Neuronal stem cell (in vitro differentiated cells): ENCODE data around the gene SOX8.
"Not testable (repeated sequence)": the region's sequence is repeated elsewhere in the genome, so short reads cannot be mapped to it uniquely, and the experiment has no call there.

Source experiments
- DNase-seq: peaks from one replicate; pipeline ENCODE4 v3.0.0-alpha.2; 2013; ENCODE audit warnings: low spot score
- H2AFZ ChIP-seq: one replicate; pipeline ENCODE4 v1.6.1; 2013; ENCODE audit warnings: mild to moderate bottlenecking, low read length, inconsistent platforms
- H2AK5ac ChIP-seq: 2 replicates; pipeline ENCODE4 v1.6.1; 2013; ENCODE audit warnings: low read depth, mild to moderate bottlenecking, inconsistent platforms, low read length, moderate library complexity, mixed read lengths
- H2BK120ac ChIP-seq: 2 replicates; pipeline ENCODE4 v1.6.1; 2013; ENCODE audit warnings: low read depth, mild to moderate bottlenecking, inconsistent platforms, low read length, moderate library complexity, mixed read lengths
- H2BK12ac ChIP-seq: one replicate; pipeline ENCODE4 v1.6.1; 2013; ENCODE audit warnings: low read length, inconsistent platforms
- H2BK15ac ChIP-seq: 2 replicates; pipeline ENCODE4 v1.6.1; 2013; ENCODE audit warnings: mild to moderate bottlenecking, low read length, inconsistent platforms, mixed read lengths
- H2BK5ac ChIP-seq: one replicate; pipeline ENCODE4 v1.6.1; 2013; ENCODE audit warnings: inconsistent platforms, mild to moderate bottlenecking, low read length, moderate library complexity
- H3K14ac ChIP-seq: one replicate; pipeline ENCODE4 v1.6.1; 2013; ENCODE audit warnings: low read length, inconsistent platforms
- H3K18ac ChIP-seq: 2 replicates; pipeline ENCODE4 v1.6.1; 2013; ENCODE audit warnings: low read length, inconsistent platforms
- H3K23ac ChIP-seq: 2 replicates; pipeline ENCODE4 v1.6.1; 2013; ENCODE audit warnings: low read depth, mild to moderate bottlenecking, mixed read lengths, low read length, inconsistent platforms; ENCODE audit not compliant: poor library complexity
- H3K27ac ChIP-seq: replicated peaks from 3 replicates; pipeline ENCODE4 v1.5.1; 2013; ENCODE audit warnings: low read length, inconsistent platforms
- H3K27me3 ChIP-seq, 3 experiments: 2 replicates each; pipeline ENCODE4 v1.6.1; 2013; ENCODE audit warnings: low read length in 3 of 3, mild to moderate bottlenecking in 2 of 3, inconsistent platforms in 1 of 3, low read depth in 1 of 3, mixed read lengths in 1 of 3, moderate library complexity in 1 of 3; ENCODE audit not compliant: control insufficient read depth in 3 of 3, insufficient read depth in 3 of 3
- H3K36me3 ChIP-seq, 2 donors: replicated peaks in 1 of 2; 2 replicates each; pipeline ENCODE4 v1.6.1; 2013; ENCODE audit warnings: low read length in 2 of 2; ENCODE audit not compliant: control insufficient read depth in 2 of 2, insufficient read depth in 2 of 2
- H3K4ac ChIP-seq: 2 replicates; pipeline ENCODE4 v1.6.1; 2013; ENCODE audit warnings: inconsistent platforms, mild to moderate bottlenecking, low read length, moderate library complexity
- H3K4me1 ChIP-seq, 2 donors: 1 replicate in 1 of 2; 2 replicates in 1 of 2; pipeline ENCODE4 v1.6.1; 2013; ENCODE audit warnings: low read length in 2 of 2, low read depth in 1 of 2; ENCODE audit not compliant: control insufficient read depth in 2 of 2, insufficient read depth in 1 of 2
- H3K4me2 ChIP-seq: one replicate; pipeline ENCODE4 v1.6.1; 2013; ENCODE audit warnings: mild to moderate bottlenecking, low read length, inconsistent platforms; ENCODE audit not compliant: insufficient read depth, poor library complexity, severe bottlenecking
- H3K4me3 ChIP-seq, 2 donors: 2 replicates each; pipeline ENCODE4 v1.5.1; 2013; ENCODE audit warnings: low read length in 2 of 2, mild to moderate bottlenecking in 2 of 2, inconsistent platforms in 1 of 2, moderate library complexity in 1 of 2
- H3K79me1 ChIP-seq: one replicate; pipeline ENCODE4 v1.6.1; 2013; ENCODE audit warnings: low read depth, mild to moderate bottlenecking, inconsistent platforms, low read length, moderate library complexity
- H3K9ac ChIP-seq: one replicate; pipeline ENCODE4 v1.6.1; 2013; ENCODE audit warnings: mild to moderate bottlenecking, low read depth, low read length, inconsistent platforms; ENCODE audit not compliant: poor library complexity
- H3K9me3 ChIP-seq, 2 donors: replicated peaks in 1 of 2; 2 replicates each; pipeline versions ENCODE3 to v1.6.1; 2013; ENCODE audit warnings: low read length in 2 of 2, mild to moderate bottlenecking in 2 of 2, inconsistent platforms in 1 of 2, low read depth in 1 of 2, mixed read lengths in 1 of 2, moderate library complexity in 1 of 2; ENCODE audit not compliant: control insufficient read depth in 2 of 2, insufficient read depth in 1 of 2
- H4K8ac ChIP-seq: one replicate; pipeline ENCODE4 v1.6.1; 2013; ENCODE audit warnings: low read depth, mild to moderate bottlenecking, inconsistent platforms, low read length, moderate library complexity
- H4K91ac ChIP-seq: one replicate; pipeline ENCODE4 v1.6.1; 2013; ENCODE audit warnings: low read length, low read depth, mild to moderate bottlenecking, inconsistent platforms; ENCODE audit not compliant: poor library complexity
- WGBS, 2 donors: extraction: QIAGEN DNeasy Blood & Tissue Kit; methylation state at CpG; one replicate each; pipeline ENCODE4 v1.1.7; 2013; ENCODE audit warnings: missing lambda C conversion rate in 2 of 2, mixed read lengths in 1 of 2; ENCODE audit not compliant: insufficient read length in 2 of 2, insufficient replicate concordance in 1 of 2; ENCODE audit errors: extremely low coverage in 2 of 2; 5-methylcytosine and 5-hydroxymethylcytosine counted together

SOX8 gene

DNA sequence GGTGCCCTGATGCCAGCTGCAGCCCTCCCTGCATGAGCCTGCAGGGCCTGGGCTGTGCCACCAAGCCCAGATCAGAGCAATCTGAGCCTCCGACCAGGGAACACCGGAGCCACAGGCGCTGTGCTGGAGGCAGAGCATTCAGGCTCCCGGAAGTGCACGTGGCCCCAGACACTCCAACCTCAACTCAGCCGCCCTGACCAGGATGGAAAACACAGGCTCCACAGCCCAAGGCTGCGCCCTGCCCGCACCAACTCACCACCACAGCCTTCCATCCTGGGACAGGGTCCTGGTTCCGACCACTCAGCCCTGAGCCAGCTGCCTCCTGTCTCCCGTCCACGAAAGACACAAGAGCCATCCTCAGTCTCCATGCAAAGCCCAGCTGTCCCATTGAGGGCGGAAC, 29.2 kb upstream of the SOX8 start:
- Histone ChIP-seq H2BK12ac (no peak overlapping the region), H3K27me3 (no peaks in the 10 kb centered on the region), H3K4ac (no peak overlapping the region), H3K9me3 (peaks cover 0 to 2% of the 10 kb centered on the region in 2 donors), H3K27ac (no peak overlapping the region), H3K23ac (no peak overlapping the region), H3K4me3 (no peak overlapping the region), H3K4me2 (no peak overlapping the region), H2BK120ac (no peak overlapping the region), H3K14ac (peak overlapping the region; percentile 4), H3K9ac (no peak overlapping the region), H2AFZ (no peak overlapping the region), H3K36me3 (peaks cover 0 to 8% of the 10 kb centered on the region in 2 donors), H2AK5ac (no peak overlapping the region), H4K91ac (no peak overlapping the region), H3K18ac (no peak overlapping the region), H2BK15ac (peak overlapping the region; percentile 17), H4K8ac (peak overlapping the region; percentile 17), H3K4me1 (no peaks in the 10 kb centered on the region), H2BK5ac (no peak overlapping the region), H3K79me1 (peaks cover 4% of the 10 kb centered on the region)
- DNase-seq, result no peak
- no CpG with 5 or more reads among the region's 12 CpGs for WGBS, 2 donors

DNA sequence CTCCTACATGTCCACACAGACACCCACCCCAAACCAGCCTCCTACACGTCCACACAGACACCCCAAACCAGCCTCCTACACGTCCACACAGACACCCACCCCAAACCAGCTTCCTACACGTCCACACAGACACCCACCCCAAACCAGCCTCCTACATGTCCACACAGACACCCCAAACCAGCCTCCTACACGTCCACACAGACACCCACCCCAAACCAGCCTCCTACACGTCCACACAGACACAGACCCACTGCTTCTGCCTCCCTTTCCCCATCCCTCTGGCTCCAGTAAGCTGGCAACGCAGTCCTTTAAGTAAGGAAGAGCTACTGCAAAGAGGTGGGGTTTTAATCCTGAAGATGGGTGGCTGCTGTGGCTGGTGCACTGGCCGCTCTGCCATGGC, 27.8 kb upstream of the SOX8 start:
- not testable (repeated sequence) for H3K9ac ChIP-seq, H3K14ac ChIP-seq, H3K27ac ChIP-seq, H3K4me2 ChIP-seq, H2BK15ac ChIP-seq, H4K91ac ChIP-seq, H3K4me3 ChIP-seq, H3K4me1 ChIP-seq, H3K4ac ChIP-seq, H3K27me3 ChIP-seq, H2BK120ac ChIP-seq, H2AK5ac ChIP-seq, H3K36me3 ChIP-seq, H2BK12ac ChIP-seq, H3K23ac ChIP-seq, H3K9me3 ChIP-seq, H3K79me1 ChIP-seq, H2AFZ ChIP-seq
- WGBS, 2 donors, result no CpG with 5 or more reads among the region's 7 CpGs
- peak overlapping the region; percentile 4 for H3K18ac ChIP-seq
- peak overlapping the region; percentile 66 for H4K8ac ChIP-seq
- H2BK5ac ChIP-seq, result peak overlapping the region; percentile 25
- DNase-seq, result peak; percentile 39

GRCh38 chr16:955766-956165, 25.8 kb upstream of the SOX8 start:
- not testable (repeated sequence) for H2BK15ac ChIP-seq, H2BK5ac ChIP-seq, H3K14ac ChIP-seq, DNase-seq, H3K27me3 ChIP-seq, H3K4me2 ChIP-seq, H3K27ac ChIP-seq, H2AFZ ChIP-seq, H3K4me3 ChIP-seq, H3K4me1 ChIP-seq, H2AK5ac ChIP-seq, H4K8ac ChIP-seq, H3K18ac ChIP-seq, H2BK12ac ChIP-seq, H3K36me3 ChIP-seq, H3K79me1 ChIP-seq, H3K23ac ChIP-seq, H3K9me3 ChIP-seq, H4K91ac ChIP-seq, H3K4ac ChIP-seq, H2BK120ac ChIP-seq
- H3K9ac ChIP-seq, result peak overlapping the region; percentile 63
- WGBS, 2 donors, result no CpG with 5 or more reads among the region's 27 CpGs

GRCh38 chr16:959232-960040, 22.1 kb upstream of the SOX8 start:
- no peak overlapping the region for H3K27ac ChIP-seq
- no peak overlapping the region for H3K9ac ChIP-seq
- no peak overlapping the region for H4K91ac ChIP-seq
- H3K4me2 ChIP-seq, result no peak overlapping the region
- no peaks in the 10 kb centered on the region for H3K79me1 ChIP-seq
- H3K4ac ChIP-seq, result no peak overlapping the region
- no peak overlapping the region for H2AFZ ChIP-seq
- H2BK12ac ChIP-seq, result no peak overlapping the region
- no peak overlapping the region for H4K8ac ChIP-seq
- H2BK5ac ChIP-seq, result no peak overlapping the region
- H3K27me3 ChIP-seq, result no peaks in the 10 kb centered on the region
- WGBS, 2 donors, result no CpG with 5 or more reads among the region's 24 CpGs
- no peak overlapping the region for H2AK5ac ChIP-seq
- peak overlapping the region in 1 of 2 donors; percentile 5 for H3K4me3 ChIP-seq
- H3K18ac ChIP-seq, result no peak overlapping the region
- H3K4me1 ChIP-seq, result peaks cover 0 to 2% of the 10 kb centered on the region in 2 donors
- H3K36me3 ChIP-seq, result no peaks in the 10 kb centered on the region
- H3K14ac ChIP-seq, result no peak overlapping the region
- H3K23ac ChIP-seq, result no peak overlapping the region
- peaks cover under 1 to 8% of the 10 kb centered on the region in 2 donors for H3K9me3 ChIP-seq
- no peak overlapping the region for H2BK15ac ChIP-seq
- no peak overlapping the region for H2BK120ac ChIP-seq
- no peak for DNase-seq
